ENCODE data around the gene SYNM. TPM values are rescaled to one million over a fixed set of nuclear protein-coding genes. Genes with fewer than 3 reads are reported as not detected.

Gene SYNM
- total and polyA plus RNA-seq, 2 experiments from 2014 or later: 9.7 to 13.8 TPM

- Histone ChIP-seq H3K9me2 (replicated peaks; ENCODE audit: insufficient read depth) (no peaks in the 10 kb centered on the region), H3K4me1 (ENCODE audit: insufficient read depth) (no peaks in the 10 kb centered on the region), H4K20me1 (ENCODE audit: insufficient read depth, poor library complexity, severe bottlenecking) (no peaks in the 10 kb centered on the region), H3K4me3 (no peak overlapping the region), H3K27ac (no peak overlapping the region), H3K27me3 (peaks cover 13% of the 10 kb centered on the region), H2AFZ (no peak overlapping the region), H3K4me2 (no peak overlapping the region), H3K9me3 (ENCODE audit: low read depth) (no peaks in the 10 kb centered on the region), H3K79me2 (no peaks in the 10 kb centered on the region), H3K36me3 (replicated peaks; ENCODE audit: insufficient read depth, low read depth) (no peaks in the 10 kb centered on the region)
- TF ChIP-seq, protein P1, sequence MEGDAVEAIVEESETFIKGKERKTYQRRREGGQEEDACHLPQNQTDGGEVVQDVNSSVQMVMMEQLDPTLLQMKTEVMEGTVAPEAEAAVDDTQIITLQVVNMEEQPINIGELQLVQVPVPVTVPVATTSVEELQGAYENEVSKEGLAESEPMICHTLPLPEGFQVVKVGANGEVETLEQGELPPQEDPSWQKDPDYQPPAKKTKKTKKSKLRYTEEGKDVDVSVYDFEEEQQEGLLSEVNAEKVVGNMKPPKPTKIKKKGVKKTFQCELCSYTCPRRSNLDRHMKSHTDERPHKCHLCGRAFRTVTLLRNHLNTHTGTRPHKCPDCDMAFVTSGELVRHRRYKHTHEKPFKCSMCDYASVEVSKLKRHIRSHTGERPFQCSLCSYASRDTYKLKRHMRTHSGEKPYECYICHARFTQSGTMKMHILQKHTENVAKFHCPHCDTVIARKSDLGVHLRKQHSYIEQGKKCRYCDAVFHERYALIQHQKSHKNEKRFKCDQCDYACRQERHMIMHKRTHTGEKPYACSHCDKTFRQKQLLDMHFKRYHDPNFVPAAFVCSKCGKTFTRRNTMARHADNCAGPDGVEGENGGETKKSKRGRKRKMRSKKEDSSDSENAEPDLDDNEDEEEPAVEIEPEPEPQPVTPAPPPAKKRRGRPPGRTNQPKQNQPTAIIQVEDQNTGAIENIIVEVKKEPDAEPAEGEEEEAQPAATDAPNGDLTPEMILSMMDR (IDR thresholded peaks at IDR 0.05; ENCODE audit: poor library complexity): no peak
- no peak for DNase-seq (ENCODE audit: low spot score)
- 58% methylated on average over 3 of the region's 3 CpGs for WGBS (ENCODE audit: low lambda C conversion rate, missing lambda C conversion rate)
Observed at GRCh38 chr15:99095626-99096025, 9.3 kb upstream of the SYNM start.

- TF ChIP-seq EZH2 (IDR thresholded peaks at IDR 0.05; ENCODE audit: borderline replicate concordance) (no peak), EZH2phosphoT487 (IDR thresholded peaks at IDR 0.05; ENCODE audit: low read depth, severe bottlenecking, unreplicated experiment) (no peak)
- TF ChIP-seq, protein P1 (IDR thresholded peaks at IDR 0.05; ENCODE audit: poor library complexity): no peak
- Histone ChIP-seq H3K9me3 (ENCODE audit: low read depth) (no peaks in the 10 kb centered on the region), H3K4me3 (no peak overlapping the region), H3K79me2 (no peaks in the 10 kb centered on the region), H3K27me3 (peaks cover 13% of the 10 kb centered on the region), H4K20me1 (ENCODE audit: insufficient read depth, poor library complexity, severe bottlenecking) (no peaks in the 10 kb centered on the region), H3K9me2 (replicated peaks; ENCODE audit: insufficient read depth) (no peaks in the 10 kb centered on the region), H3K4me2 (no peak overlapping the region), H3K4me1 (ENCODE audit: insufficient read depth) (no peaks in the 10 kb centered on the region), H3K36me3 (replicated peaks; ENCODE audit: insufficient read depth, low read depth) (no peaks in the 10 kb centered on the region), H2AFZ (no peak overlapping the region), H3K27ac (no peak overlapping the region)
- DNase-seq (ENCODE audit: low spot score): no peak
- 95% methylated on average over 11 of the region's 11 CpGs for WGBS (ENCODE audit: low lambda C conversion rate, missing lambda C conversion rate)
Observed at GRCh38 chr15:99096173-99096893, 8.5 kb upstream of the SYNM start.

GRCh38 chr15:99096894-99097426, 7.9 kb upstream of the SYNM start:
- Histone ChIP-seq H3K9me2 (replicated peaks; ENCODE audit: insufficient read depth) (no peaks in the 10 kb centered on the region), H2AFZ (no peak overlapping the region), H4K20me1 (ENCODE audit: insufficient read depth, poor library complexity, severe bottlenecking) (no peaks in the 10 kb centered on the region), H3K36me3 (replicated peaks; ENCODE audit: insufficient read depth, low read depth) (no peaks in the 10 kb centered on the region), H3K4me1 (ENCODE audit: insufficient read depth) (no peaks in the 10 kb centered on the region), H3K27me3 (peaks cover 16% of the 10 kb centered on the region), H3K79me2 (no peaks in the 10 kb centered on the region), H3K27ac (no peak overlapping the region), H3K4me3 (no peak overlapping the region), H3K4me2 (no peak overlapping the region), H3K9me3 (ENCODE audit: low read depth) (no peaks in the 10 kb centered on the region)
- 88% methylated on average over 11 of the region's 11 CpGs for WGBS (ENCODE audit: low lambda C conversion rate, missing lambda C conversion rate)
- TF ChIP-seq EZH2 (IDR thresholded peaks at IDR 0.05; ENCODE audit: borderline replicate concordance) (no peak), EZH2phosphoT487 (IDR thresholded peaks at IDR 0.05; ENCODE audit: low read depth, severe bottlenecking, unreplicated experiment) (no peak)
- DNase-seq (ENCODE audit: low spot score): no peak

All from hepatocyte (in vitro differentiated cells).